ENCODE data around the gene SMIM11.
A peak's percentile ranks its signal among the peaks of the same experiment; 100 is the strongest.
"Not testable (repeated sequence)": the region's sequence is repeated elsewhere in the genome, so short reads cannot be mapped to it uniquely, and the experiment has no call there.

Gene SMIM11

GRCh38 chr21:34355570-34355969 is 19.7 kb upstream of the SMIM11 start:
- DNase-seq (ENCODE audit: low read depth), result no peak

GRCh38 chr21:34357889-34358288 is 17.4 kb upstream of the SMIM11 start:
- no peak for DNase-seq (ENCODE audit: low read depth)

GRCh38 chr21:34358866-34359265 is 16.4 kb upstream of the SMIM11 start:
- DNase-seq (ENCODE audit: low read depth), result no peak

GRCh38 chr21:34360488-34361241 is 14.6 kb upstream of the SMIM11 start:
- DNase-seq (ENCODE audit: low read depth), result no peak

GRCh38 chr21:34362136-34362444 is 13.2 kb upstream of the SMIM11 start:
- DNase-seq (ENCODE audit: low read depth), result no peak

- no peak for DNase-seq (ENCODE audit: low read depth)
Measured at GRCh38 chr21:34362670-34363069, 12.6 kb upstream of the SMIM11 start.

- DNase-seq (ENCODE audit: low read depth), result no peak
Measured at GRCh38 chr21:34363733-34364132, 11.6 kb upstream of the SMIM11 start, which contains the start of gene KCNE2. TSS of gene KCNE2 (plus strand) at chr21:34364006. CDS start at chr21:34370479, 6,473 bp downstream.

GRCh38 chr21:34364921-34365320 is 10.4 kb upstream of the SMIM11 start:
- DNase-seq (ENCODE audit: low read depth), result no peak

- DNase-seq (ENCODE audit: low read depth), result no peak
Measured at GRCh38 chr21:34365809-34366208, 9.5 kb upstream of the SMIM11 start.

GRCh38 chr21:34367320-34367935 is 7.9 kb upstream of the SMIM11 start:
- DNase-seq (ENCODE audit: low read depth), result peak; percentile 79

- DNase-seq (ENCODE audit: low read depth), result no peak
Measured at GRCh38 chr21:34369741-34370140, 5.6 kb upstream of the SMIM11 start.

GRCh38 chr21:34372321-34372720 is 3.0 kb upstream of the SMIM11 start:
- DNase-seq (ENCODE audit: low read depth), result no peak

GRCh38 chr21:34374462-34374861 is 845 bp upstream of the SMIM11 start:
- DNase-seq (ENCODE audit: low read depth), result not testable (repeated sequence)

- not testable (repeated sequence) for DNase-seq (ENCODE audit: low read depth)
Measured at GRCh38 chr21:34375619-34375972, 289 bp downstream of the SMIM11 start.

GRCh38 chr21:34383138-34383537 is 7.8 kb downstream of the SMIM11 start:
- DNase-seq (ENCODE audit: low read depth), result not testable (repeated sequence)

GRCh38 chr21:34383724-34384415 is 8.6 kb downstream of the SMIM11 start:
- not testable (repeated sequence) for DNase-seq (ENCODE audit: low read depth)

- DNase-seq (ENCODE audit: low read depth), result not testable (repeated sequence)
Measured at GRCh38 chr21:34400522-34400921, 25.2 kb downstream of the SMIM11 start.

GRCh38 chr21:34404742-34405141 is 29.4 kb downstream of the SMIM11 start:
- not testable (repeated sequence) for DNase-seq (ENCODE audit: low read depth)

GRCh38 chr21:34405686-34406085 is 30.4 kb downstream of the SMIM11 start:
- DNase-seq (ENCODE audit: low read depth), result not testable (repeated sequence)

GRCh38 chr21:34406102-34406501 is 30.8 kb downstream of the SMIM11 start:
- DNase-seq (ENCODE audit: low read depth), result not testable (repeated sequence)

- not testable (repeated sequence) for DNase-seq (ENCODE audit: low read depth)
Measured at GRCh38 chr21:34406676-34407075, 31.4 kb downstream of the SMIM11 start.

- DNase-seq (ENCODE audit: low read depth), result not testable (repeated sequence)
Measured at GRCh38 chr21:34407294-34407693, 32.0 kb downstream of the SMIM11 start.

- DNase-seq (ENCODE audit: low read depth), result not testable (repeated sequence)
Measured at GRCh38 chr21:34417448-34418077, 42.3 kb downstream of the SMIM11 start.
